Measurements from ENCODE around the gene GNAT1. TPM values are rescaled to one million over a fixed set of nuclear protein-coding genes. Genes with fewer than 3 reads are reported as not detected.
A peak's percentile ranks its signal among the peaks of the same experiment; 100 is the strongest.

Gene GNAT1
- total and polyA plus RNA-seq, 2 of the 13 experiments (the other 11 are each of a cell fraction or from before 2014, with no cell fraction given), result 0.15 TPM; not detected in 1

GRCh38 chr3:50210510-50211367 is 19.3 kb downstream of the GNAT1 start (continued):
- TF ChIP-seq HNF4G (IDR thresholded peaks at IDR 0.05; ENCODE audit: borderline replicate concordance, low read depth, low read length) (peak; percentile 81), HNF4G (CRISPR knock-in tag; IDR thresholded peaks at IDR 0.05; ENCODE audit: borderline replicate concordance, low read depth) (peak; percentile 66), ZNF281 (CRISPR knock-in tag; IDR thresholded peaks at IDR 0.05; ENCODE audit: borderline replicate concordance) (peak; percentile 55; the same call in 1 of the 2 replicates), PAF1 (CRISPR knock-in tag; IDR thresholded peaks at IDR 0.05) (no peak), TMF1 (CRISPR knock-in tag; IDR thresholded peaks at IDR 0.05; ENCODE audit: low read depth) (no peak; the same call in 1 of the 2 replicates), ZNF646 (CRISPR knock-in tag; IDR thresholded peaks at IDR 0.05) (no peak), ZNF737 (CRISPR knock-in tag; IDR thresholded peaks at IDR 0.05; ENCODE audit: borderline replicate concordance) (no peak), NCOA1 (CRISPR knock-in tag; IDR thresholded peaks at IDR 0.05) (no peak), ZNF792 (CRISPR knock-in tag; IDR thresholded peaks at IDR 0.05) (peak; percentile 60; the same call in 1 of the 2 replicates), ZNF678 (CRISPR knock-in tag; IDR thresholded peaks at IDR 0.05) (no peak), HOXA3 (CRISPR knock-in tag; IDR thresholded peaks at IDR 0.05) (peak; percentile 83), ZNF446 (CRISPR knock-in tag; IDR thresholded peaks at IDR 0.05) (no peak), ZFP37 (CRISPR knock-in tag; IDR thresholded peaks at IDR 0.05; ENCODE audit: borderline replicate concordance) (peak; percentile 29; the same call in 1 of the 2 replicates), ZNF367 (CRISPR knock-in tag; IDR thresholded peaks at IDR 0.05; ENCODE audit: borderline replicate concordance) (no peak), ZNF160 (CRISPR knock-in tag; IDR thresholded peaks at IDR 0.05) (no peak), ZBTB8A (CRISPR knock-in tag; IDR thresholded peaks at IDR 0.05; ENCODE audit: borderline replicate concordance, low read depth) (no peak), SMYD3 (CRISPR knock-in tag; IDR thresholded peaks at IDR 0.05) (no peak), ZNF839 (CRISPR knock-in tag; IDR thresholded peaks at IDR 0.05; ENCODE audit: borderline replicate concordance) (no peak), AKAP8 (CRISPR knock-in tag; IDR thresholded peaks at IDR 0.05) (no peak), KDM6A (CRISPR knock-in tag; IDR thresholded peaks at IDR 0.05; ENCODE audit: low read depth) (peak; percentile 72), ZNF619 (CRISPR knock-in tag; IDR thresholded peaks at IDR 0.05) (no peak), RBM22 (optimal IDR thresholded peaks at IDR 0.05; ENCODE audit: low read length) (peak; percentile 50)

All from HepG2 (cell line).